Measurements from ENCODE around the gene RNF19B. TPM values are rescaled to one million over a fixed set of nuclear protein-coding genes. Genes with fewer than 3 reads are reported as not detected.

RNF19B gene
- total RNA-seq, 2 experiments from 2014 or later = 21.6 to 22.4 TPM

DNA sequence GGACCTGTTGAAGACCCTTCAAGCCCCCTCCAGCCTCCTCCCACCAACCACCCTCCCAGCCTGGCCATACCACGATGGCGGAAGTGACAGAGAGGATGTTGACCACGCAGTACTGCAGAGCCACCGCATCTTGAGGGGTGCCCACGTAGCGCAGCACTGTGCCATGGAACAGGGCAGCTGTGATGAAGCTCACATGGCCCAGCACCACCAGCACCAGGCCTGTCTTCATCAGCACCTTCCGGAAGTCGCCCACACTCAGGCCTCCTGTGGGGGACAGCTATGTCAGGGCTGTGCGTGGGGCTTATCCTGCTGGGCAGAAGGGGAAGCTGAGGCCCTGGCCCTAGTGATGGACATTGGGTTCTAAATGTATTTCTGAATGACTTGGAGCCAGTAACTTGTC, 66.6 kb downstream of the RNF19B start:
- H3K4me1 Mint-ChIP-seq = peaks cover 4% of the 10 kb centered on the region
- H3K4me3 Mint-ChIP-seq = no peak overlapping the region
- DNase-seq (no peak), ATAC-seq (ENCODE audit: low read depth) (no peak)
- H3K27me3 Mint-ChIP-seq = peaks cover 64% of the 10 kb centered on the region
- no peak overlapping the region for H3K27ac Mint-ChIP-seq
- no peaks in the 10 kb centered on the region for H3K9me3 Mint-ChIP-seq
- no peaks in the 10 kb centered on the region for H3K36me3 Mint-ChIP-seq
- POLR2A ChIA-PET = no interaction called here

DNA sequence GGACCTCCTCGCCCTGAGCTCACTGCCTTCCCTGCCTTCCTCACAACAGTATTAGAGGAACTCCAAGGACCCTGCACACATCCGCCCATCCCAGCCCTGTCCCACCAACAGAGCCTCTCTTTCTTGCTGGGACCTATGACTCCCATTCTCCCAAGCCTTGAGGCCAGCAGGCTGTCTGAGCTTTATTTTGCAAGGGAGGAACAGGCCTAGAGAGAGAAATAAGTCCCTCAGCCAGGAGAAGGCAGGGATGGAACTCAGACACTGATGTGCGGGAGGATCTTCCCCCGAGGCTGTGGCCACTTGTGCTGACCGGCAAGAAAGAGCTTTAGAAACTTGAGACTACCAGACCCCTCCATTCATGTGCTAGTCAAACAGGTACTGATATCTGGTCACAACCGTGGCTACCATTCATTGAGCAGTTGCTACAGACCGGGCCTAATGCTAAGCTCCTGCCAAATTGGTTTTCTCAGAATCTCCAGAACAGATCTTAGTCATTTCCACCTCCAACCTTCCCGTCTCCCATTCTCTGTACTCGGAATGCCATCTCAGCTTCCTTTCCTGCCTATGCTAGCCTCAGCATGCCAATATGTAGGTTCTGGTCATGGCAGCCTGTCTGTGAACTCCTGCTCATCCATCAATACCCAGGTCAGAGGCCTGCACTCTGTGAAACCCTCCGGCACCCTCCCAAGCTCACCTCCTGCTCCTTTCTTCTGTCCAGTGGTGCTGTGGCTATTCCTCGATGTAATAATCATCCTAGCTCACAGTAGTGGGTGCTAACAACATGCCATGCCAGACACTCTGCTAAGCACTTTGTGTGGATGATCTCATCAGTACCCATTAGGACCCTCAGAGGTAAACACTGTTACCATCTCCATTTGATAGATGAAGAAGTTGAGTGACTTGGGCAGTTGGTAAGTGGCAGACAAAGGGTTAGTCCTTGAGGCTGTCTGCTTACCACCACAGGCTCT, 67.2 kb downstream of the RNF19B start:
- Mint-ChIP-seq H3K36me3 (peaks cover 2% of the 10 kb centered on the region), H3K4me1 (peaks cover 7% of the 10 kb centered on the region), H3K4me3 (no peak overlapping the region), H3K9me3 (no peaks in the 10 kb centered on the region), H3K27ac (no peak overlapping the region), H3K27me3 (peaks cover 62% of the 10 kb centered on the region)
- POLR2A ChIA-PET = no interaction called here
- DNase-seq = no peak
- ATAC-seq (ENCODE audit: low read depth) = no peak

DNA sequence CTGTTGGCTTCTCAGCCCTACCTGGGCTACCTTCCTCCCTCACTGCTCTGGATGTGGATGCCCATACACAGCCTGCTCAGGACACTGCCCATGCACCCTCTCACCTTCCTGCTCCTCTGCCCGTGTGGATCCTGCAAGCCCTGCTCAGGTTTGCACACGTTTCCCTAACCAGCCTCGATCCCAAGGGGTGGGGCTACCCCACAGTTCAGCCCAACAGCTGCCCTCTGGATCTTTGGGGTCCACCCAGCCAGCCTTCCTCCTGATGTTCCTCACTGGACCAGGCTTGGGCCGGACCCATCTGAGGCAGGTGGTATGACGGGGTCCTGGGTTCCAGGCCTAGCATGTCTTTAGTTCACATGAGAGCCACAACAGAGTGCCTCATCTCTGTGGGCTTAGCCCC, 68.2 kb downstream of the RNF19B start:
- POLR2A ChIA-PET = no interaction called here
- peaks cover 2% of the 10 kb centered on the region for H3K36me3 Mint-ChIP-seq
- H3K9me3 Mint-ChIP-seq = no peaks in the 10 kb centered on the region
- DNase-seq (no peak), ATAC-seq (ENCODE audit: low read depth) (no peak)
- H3K27me3 Mint-ChIP-seq = peaks cover 63% of the 10 kb centered on the region
- H3K4me3 Mint-ChIP-seq = no peak overlapping the region
- no peak overlapping the region for H3K27ac Mint-ChIP-seq
- H3K4me1 Mint-ChIP-seq = peaks cover 3% of the 10 kb centered on the region

GRCh38 chr1:32895325-32896215, 69.0 kb downstream of the RNF19B start:
- peaks cover 2% of the 10 kb centered on the region for H3K36me3 Mint-ChIP-seq
- no peaks in the 10 kb centered on the region for H3K9me3 Mint-ChIP-seq
- H3K4me3 Mint-ChIP-seq = no peak overlapping the region
- DNase-seq = peak; percentile 27
- H3K4me1 Mint-ChIP-seq = peaks cover 3% of the 10 kb centered on the region
- H3K27me3 Mint-ChIP-seq = peaks cover 69% of the 10 kb centered on the region
- no peak for ATAC-seq (ENCODE audit: low read depth)
- POLR2A ChIA-PET = no interaction called here
- H3K27ac Mint-ChIP-seq = no peak overlapping the region

GRCh38 chr1:32894681-32895080, 69.9 kb downstream of the RNF19B start:
- Mint-ChIP-seq H3K27me3 (peaks cover 67% of the 10 kb centered on the region), H3K4me1 (peaks cover 3% of the 10 kb centered on the region), H3K9me3 (no peaks in the 10 kb centered on the region), H3K27ac (no peak overlapping the region), H3K4me3 (no peak overlapping the region), H3K36me3 (peaks cover 2% of the 10 kb centered on the region)
- no peak for ATAC-seq (ENCODE audit: low read depth)
- POLR2A ChIA-PET = no interaction called here
- no peak for DNase-seq

DNA sequence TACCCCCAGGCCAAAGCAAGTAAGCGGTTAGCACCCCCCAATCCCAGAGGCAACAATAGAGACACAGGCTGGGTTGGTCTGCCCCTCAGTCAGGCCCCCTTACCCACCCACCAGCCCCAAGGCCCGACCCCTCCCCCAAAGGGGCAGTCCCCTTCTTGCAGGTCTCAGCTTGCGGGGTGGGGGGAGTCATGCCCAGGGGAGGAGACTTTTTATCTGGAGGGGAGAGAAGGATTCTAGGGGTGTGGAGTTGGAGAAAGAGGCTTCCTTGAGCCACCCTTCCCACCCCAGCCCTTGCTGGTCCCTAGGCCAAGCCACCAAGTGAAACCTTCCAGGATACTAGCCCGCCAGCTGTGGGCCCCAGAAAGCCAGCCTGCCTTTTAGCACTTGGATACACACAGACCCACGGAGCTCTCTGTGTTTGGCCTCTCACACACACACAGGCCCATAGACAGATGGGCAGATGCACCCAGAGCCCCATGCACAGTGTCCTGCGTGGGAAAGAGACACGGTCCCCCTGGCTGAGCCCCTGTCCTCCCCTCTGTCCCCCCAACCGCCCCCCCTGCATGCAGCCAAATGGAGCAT, 70.5 kb downstream of the RNF19B start:
- POLR2A ChIA-PET = no interaction called here
- H3K4me3 Mint-ChIP-seq = peak overlapping the region; percentile 54
- H3K36me3 Mint-ChIP-seq = peaks cover 2% of the 10 kb centered on the region

DNA sequence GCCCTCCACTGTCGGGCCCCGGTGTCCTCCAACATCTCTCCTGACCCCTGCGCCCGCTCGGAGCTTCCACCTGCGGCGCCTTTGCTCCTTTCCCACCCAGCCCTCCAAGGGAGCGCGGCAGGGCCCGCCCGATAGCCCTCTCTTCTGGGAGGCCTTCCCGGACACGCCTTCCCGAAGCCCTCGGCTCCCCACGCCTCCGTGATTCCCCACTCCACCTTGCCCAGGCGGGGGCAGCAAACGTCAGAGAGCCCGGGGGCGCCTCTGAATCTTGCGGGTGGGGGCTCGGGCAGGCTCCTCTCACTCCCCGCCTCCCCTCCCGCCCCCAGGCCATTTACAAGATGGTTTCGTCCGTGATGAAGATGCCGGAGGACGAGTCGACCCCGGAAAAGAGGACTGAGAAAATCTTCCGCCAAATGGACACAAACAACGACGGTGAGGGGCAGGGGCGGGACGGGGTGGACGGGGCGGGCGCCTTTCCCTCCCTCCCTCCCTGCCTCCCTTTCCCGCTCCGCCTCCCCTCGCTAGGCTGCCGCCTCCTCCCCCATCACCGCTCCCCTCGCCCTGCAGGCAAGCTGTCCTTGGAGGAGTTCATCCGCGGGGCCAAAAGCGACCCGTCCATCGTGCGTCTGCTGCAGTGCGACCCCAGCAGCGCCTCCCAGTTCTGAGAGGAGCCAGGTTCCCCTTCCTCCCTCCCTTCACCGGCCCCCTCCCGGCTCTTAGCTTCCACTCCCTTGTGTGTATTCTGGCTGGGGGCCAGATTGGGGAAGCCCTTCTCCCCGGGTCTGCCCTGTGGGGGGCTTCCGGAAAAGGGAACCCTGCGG, 71.2 kb downstream of the RNF19B start:
- Mint-ChIP-seq H3K27me3 (peaks cover 63% of the 10 kb centered on the region), H3K36me3 (peaks cover 2% of the 10 kb centered on the region), H3K27ac (no peak overlapping the region), H3K9me3 (no peaks in the 10 kb centered on the region), H3K4me3 (peak overlapping the region; percentile 55), H3K4me1 (peaks cover 3% of the 10 kb centered on the region)
- DNase-seq (peak; percentile 46), ATAC-seq (ENCODE audit: low read depth) (peak; percentile 29)
- POLR2A ChIA-PET = no interaction called here

More for the DNA sequence above, 70.5 kb downstream of the RNF19B start:
- no peaks in the 10 kb centered on the region for H3K9me3 Mint-ChIP-seq
- no peak overlapping the region for H3K27ac Mint-ChIP-seq
- ATAC-seq (ENCODE audit: low read depth) = no peak
- DNase-seq = no peak
- peaks cover 3% of the 10 kb centered on the region for H3K4me1 Mint-ChIP-seq
- H3K27me3 Mint-ChIP-seq = peaks cover 68% of the 10 kb centered on the region

- peaks cover 2% of the 10 kb centered on the region for H3K36me3 Mint-ChIP-seq
- H3K27me3 Mint-ChIP-seq = peaks cover 66% of the 10 kb centered on the region
- H3K4me1 Mint-ChIP-seq = peaks cover 3% of the 10 kb centered on the region
- no peaks in the 10 kb centered on the region for H3K9me3 Mint-ChIP-seq
- POLR2A ChIA-PET = interaction anchor here (0.6 kb wide), 1 partner anchor 128 kb away, joined by 3 read pairs; no protein-coding TSS in a partner anchor
- ATAC-seq (ENCODE audit: low read depth) (peak; percentile 70), DNase-seq (peak; percentile 68)
- peak overlapping the region; percentile 37 for H3K4me3 Mint-ChIP-seq
- no peak overlapping the region for H3K27ac Mint-ChIP-seq
Observed at GRCh38 chr1:32892368-32893197, 72.0 kb downstream of the RNF19B start.

GRCh38 chr1:32891630-32892029, 73.0 kb downstream of the RNF19B start:
- ATAC-seq (ENCODE audit: low read depth) (no peak), DNase-seq (no peak)
- Mint-ChIP-seq H3K9me3 (no peaks in the 10 kb centered on the region), H3K4me3 (no peak overlapping the region), H3K36me3 (peaks cover 2% of the 10 kb centered on the region), H3K27me3 (peaks cover 68% of the 10 kb centered on the region), H3K4me1 (peaks cover 3% of the 10 kb centered on the region), H3K27ac (no peak overlapping the region)
- POLR2A ChIA-PET = no interaction called here

- Mint-ChIP-seq H3K4me3 (no peak overlapping the region), H3K4me1 (peaks cover 3% of the 10 kb centered on the region), H3K27me3 (peaks cover 66% of the 10 kb centered on the region), H3K36me3 (peaks cover 2% of the 10 kb centered on the region), H3K27ac (no peak overlapping the region), H3K9me3 (no peaks in the 10 kb centered on the region)
- DNase-seq (peak; percentile 10), ATAC-seq (ENCODE audit: low read depth) (no peak)
- POLR2A ChIA-PET = no interaction called here
Observed at GRCh38 chr1:32891241-32891570, 73.4 kb downstream of the RNF19B start.

DNA sequence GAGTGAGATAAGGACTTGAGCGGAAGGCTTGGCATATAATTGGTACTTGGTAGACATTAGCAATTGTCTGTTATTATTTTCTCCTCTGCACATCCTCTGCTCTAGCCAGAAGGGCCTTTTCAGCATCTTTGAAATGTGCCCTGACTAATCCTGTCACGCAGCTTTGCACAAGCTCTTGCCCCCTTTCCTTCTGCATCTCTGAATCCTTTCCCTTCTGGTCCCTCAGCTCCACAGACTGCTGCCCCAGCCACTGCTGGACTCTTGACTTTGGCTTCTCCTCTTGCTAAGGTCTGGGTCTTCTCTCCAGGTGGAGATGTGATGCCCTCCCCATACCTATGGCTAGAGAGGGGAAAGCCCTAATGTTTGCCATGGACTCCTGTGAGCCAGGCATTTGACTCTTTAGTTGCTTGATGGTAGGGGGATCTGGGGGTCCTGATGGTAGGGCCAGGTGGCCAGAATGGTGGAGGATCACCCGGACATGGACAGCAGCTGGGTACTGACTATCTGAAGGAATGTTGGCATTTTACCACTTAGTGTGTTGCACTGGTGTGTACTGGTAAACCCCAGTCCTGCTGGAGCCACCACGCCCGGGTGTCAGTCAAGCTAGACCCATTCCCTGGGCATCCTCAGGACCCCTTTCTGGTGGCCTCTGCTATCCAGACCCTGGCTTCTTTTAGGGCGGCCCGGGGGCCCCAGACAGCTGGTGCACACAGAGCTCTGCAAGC, 73.9 kb downstream of the RNF19B start:
- peaks cover 68% of the 10 kb centered on the region for H3K27me3 Mint-ChIP-seq
- H3K27ac Mint-ChIP-seq = no peak overlapping the region
- no peak for DNase-seq
- no peak for ATAC-seq (ENCODE audit: low read depth)
- peaks cover 2% of the 10 kb centered on the region for H3K36me3 Mint-ChIP-seq
- H3K4me3 Mint-ChIP-seq = no peak overlapping the region
- no peaks in the 10 kb centered on the region for H3K9me3 Mint-ChIP-seq
- POLR2A ChIA-PET = no interaction called here
- peaks cover 3% of the 10 kb centered on the region for H3K4me1 Mint-ChIP-seq
